ENCODE measurements around the gene RNF20. TPM values are rescaled to one million over a fixed set of nuclear protein-coding genes. Genes with fewer than 3 reads are reported as not detected.

Gene RNF20
- polyA plus RNA-seq, 1 donor (not counting 4 experiments of a cell fraction or from before 2014, with no cell fraction given) = 28.8 TPM

GRCh38 chr9:101605547-101605946, 71.9 kb downstream of the RNF20 start:
- no peak for TF ChIP-seq EZH2 (IDR thresholded peaks at IDR 0.05; ENCODE audit: low read length)
- TF ChIP-seq CTCF (optimal IDR thresholded peaks at IDR 0.05 in 1 of 3, IDR thresholded peaks at IDR 0.05 in 1 of 3, conservative IDR thresholded peaks at IDR 0.05 in 1 of 3; ENCODE audit: extremely low read depth in 1 of 3, insufficient read depth in 2 of 3, low read length in 3 of 3) = no peak
- Histone ChIP-seq H3K27me3 (ENCODE audit: control insufficient read depth, extremely low read depth, insufficient read depth, low read length) (no peaks in the 10 kb centered on the region), H4K20me1 (ENCODE audit: control insufficient read depth, extremely low read depth, insufficient read depth, low read length) (no peaks in the 10 kb centered on the region), H3K36me3 (ENCODE audit: control insufficient read depth in 2 of 2, extremely low read depth in 1 of 2, insufficient read depth in 2 of 2, low read length in 2 of 2) (no peaks in the 10 kb centered on the region), H3K4me2 (ENCODE audit: control insufficient read depth, extremely low read depth, insufficient read depth, low read depth, low read length) (no peak overlapping the region), H3K4me3 (ENCODE audit: control insufficient read depth in 2 of 3, extremely low read depth in 1 of 3, insufficient read depth in 2 of 3, low read depth in 1 of 3, low read length in 3 of 3) (no peak overlapping the region), H3K27ac (ENCODE audit: control insufficient read depth, insufficient read depth, low read length) (no peak overlapping the region), H2AFZ (ENCODE audit: control insufficient read depth, low read length) (no peak overlapping the region), H3K4me1 (ENCODE audit: control insufficient read depth, extremely low read depth, insufficient read depth, low read length) (no peaks in the 10 kb centered on the region), H3K9me1 (ENCODE audit: control insufficient read depth, extremely low read depth, insufficient read depth, low read length) (no peaks in the 10 kb centered on the region), H3K9me3 (ENCODE audit: control insufficient read depth, low read depth, low read length) (no peaks in the 10 kb centered on the region), H3K9ac (ENCODE audit: control insufficient read depth, extremely low read depth, insufficient read depth, low read length) (no peak overlapping the region), H3K79me2 (ENCODE audit: control insufficient read depth, insufficient read depth, low read length) (no peaks in the 10 kb centered on the region)
- FAIRE-seq (no peak), DNase-seq (ENCODE audit: low read depth, low spot score) (no peak)
- dilution Hi-C loops (cut with MboI; ENCODE audit: extremely low pct_ligation_motif_present, low sequenced_read_pairs) = no loop called here

Small RNA genes within 50 kb of the gene (small RNA-seq; reads per million reads assigned to genes)
- 0 reads per million in 3 experiments for gene AL353621.1 (ENCODE audit: insufficient read length in 3 of 3, low read depth in 3 of 3, low replicate concordance in 1 of 3)

Other genes with a start within 250 kb of the RNF20 start
- gene BAAT, start 148.8 kb upstream of the RNF20 start, polyA plus RNA-seq = 0.02 to 0.14 TPM (median 0.08 TPM) in 3 replicates
- 11.0 to 24.0 TPM (median 17.4 TPM) in 3 replicates for gene MRPL50, start 135.2 kb upstream of the RNF20 start, polyA plus RNA-seq
- 4.9 to 8.7 TPM (median 5.9 TPM) in 3 replicates for gene ZNF189, start 135.0 kb upstream of the RNF20 start, polyA plus RNA-seq
- not detected in 3 replicates for gene ALDOB, start 98.1 kb upstream of the RNF20 start, polyA plus RNA-seq
- not detected in 3 replicates for gene PPP3R2, start 61.1 kb downstream of the RNF20 start, polyA plus RNA-seq
- not detected in 3 replicates for gene GRIN3A, start 204.8 kb downstream of the RNF20 start, polyA plus RNA-seq

All from keratinocyte (primary cell).